GM12878 (cell line): ENCODE measurements around the gene INSIG2. TPM values are rescaled to one million over a fixed set of nuclear protein-coding genes. Genes with fewer than 3 reads are reported as not detected.

Experiments used
- ATAC-seq: fragments of 200-7000 bp; cut with Tn5 transposase; 3 replicates; pipeline ENCODE4 v1.9.1; 2020; ENCODE audit warnings: mild to moderate bottlenecking, moderate library complexity
- BruUV-seq: library from RNA; stranded (reverse); fragments of 400-500 nt; replicated peaks from 2 replicates; lab custom pipeline; 2021; lab: Mats Ljungman, UMichigan
- CTCF ChIA-PET: fragments of 300-600 bp; sonication (Branson Sonifier 250); formaldehyde crosslinking; extraction: SDS; loops from one replicate; lab custom pipeline; 2021; ENCODE audit warnings: inconsistent platforms; lab: Yijun Ruan, JAX
- POLR2A ChIA-PET: fragments of 350-600 bp; formaldehyde crosslinking; extraction: SDS; loops from one replicate; lab custom pipeline; 2021; ENCODE audit warnings: inconsistent platforms; lab: Charles Lee
- RAD21 ChIA-PET: fragments of 300-600 bp; sonication (Branson Sonifier 250); formaldehyde crosslinking; loops from one replicate; lab custom pipeline; 2023; ENCODE audit warnings: antibody characterized with exemption; ENCODE audit not compliant: unreplicated experiment; lab: Charles Lee
- SMC1A ChIA-PET: fragments of 300-600 bp; sonication (Branson Sonifier 250); formaldehyde crosslinking; loops from one replicate; lab custom pipeline; 2023; ENCODE audit not compliant: unreplicated experiment, uncharacterized antibody; lab: Charles Lee
- DNase-seq: peaks from one replicate; pipeline ENCODE4 v3.0.0-alpha.2; 2011; ENCODE audit warnings: low read depth, low spot score
- FAIRE-seq: peaks from 3 replicates; lab custom pipeline; 2011; peaks lifted over from hg19 to GRCh38; lab: Jason Lieb, UNC
- H2AFZ ChIP-seq: 2 replicates; pipeline ENCODE4 v1.6.0; 2011; ENCODE audit warnings: low read depth, low read length, control low read depth; ENCODE audit not compliant: control insufficient read depth
- H3K27ac ChIP-seq: 2 replicates; pipeline ENCODE4 v1.5.1; 2011; ENCODE audit warnings: control low read depth; ENCODE audit not compliant: control insufficient read depth, insufficient read depth
- H3K27me3 ChIP-seq, 2 experiments: replicated peaks in 1 of 2; 2 replicates each; pipeline versions ENCODE4 v1.6.0 to v1.6.1; 2011; ENCODE audit warnings: low read length in 1 of 2; ENCODE audit not compliant: control insufficient read depth in 2 of 2, insufficient read depth in 2 of 2
- H3K36me3 ChIP-seq, 2 experiments: 2 replicates each; pipeline ENCODE4 v1.5.1; 2011; ENCODE audit warnings: low read length in 1 of 2; ENCODE audit not compliant: control insufficient read depth in 2 of 2, insufficient read depth in 2 of 2
- H3K4me1 ChIP-seq: 2 replicates; pipeline ENCODE4 v1.6.1; 2011; ENCODE audit warnings: mild to moderate bottlenecking, low read length, moderate library complexity, mixed read lengths; ENCODE audit not compliant: control insufficient read depth, insufficient read depth
- H3K4me2 ChIP-seq: 2 replicates; pipeline ENCODE4 v1.6.0; 2011; ENCODE audit warnings: control low read depth; ENCODE audit not compliant: control insufficient read depth, insufficient read depth
- H3K4me3 ChIP-seq: fragments of 200-600 bp; sonication (generic); 2 replicates; pipeline ENCODE4 v1.5.1; 2016
- H3K79me2 ChIP-seq: 2 replicates; pipeline ENCODE4 v1.6.0; 2011; ENCODE audit warnings: low read length; ENCODE audit not compliant: control insufficient read depth, insufficient read depth
- H3K9ac ChIP-seq: 2 replicates; pipeline ENCODE4 v1.8.0; 2011; ENCODE audit warnings: low read length, control low read depth, mixed read lengths; ENCODE audit not compliant: control insufficient read depth, insufficient read depth
- H3K9me3 ChIP-seq: replicated peaks from 3 replicates; pipeline ENCODE4 v1.5.1; 2011; ENCODE audit warnings: mild to moderate bottlenecking, low read length; ENCODE audit not compliant: control insufficient read depth, insufficient read depth
- H4K20me1 ChIP-seq: 2 replicates; pipeline ENCODE4 v1.6.0; 2011; ENCODE audit not compliant: control insufficient read depth, insufficient read depth
- BACH1 ChIP-seq: fragments of 450-650 bp; IDR thresholded peaks from 2 replicates; pipeline ENCODE4 v1.6.1; 2017; ENCODE audit warnings: mild to moderate bottlenecking, borderline replicate concordance
- BHLHE40 ChIP-seq, 2 experiments: fragments of 450-650 bp in 1 of 2; IDR thresholded peaks; 2 replicates each; pipeline ENCODE4 v1.6.1; 2011 to 2017; ENCODE audit warnings: low read depth in 2 of 2, borderline replicate concordance in 1 of 2, improper control_type of control experiment in 1 of 2, low read length in 1 of 2, mild to moderate bottlenecking in 1 of 2
- CEBPZ ChIP-seq: fragments of 150-350 bp; IDR thresholded peaks from 2 replicates; pipeline ENCODE4 v1.6.1; 2016; ENCODE audit warnings: low read depth, low read length
- CREB1 ChIP-seq: IDR thresholded peaks from 2 replicates; pipeline ENCODE4 v1.6.1; 2012; ENCODE audit warnings: low read depth, mild to moderate bottlenecking, inconsistent platforms
- ETV6 ChIP-seq, 2 experiments: fragments of 450-650 bp in 1 of 2; IDR thresholded peaks in 1 of 2; conservative IDR thresholded peaks in 1 of 2; 2 replicates each; pipeline ENCODE4 v1.6.1; 2014; ENCODE audit warnings: antibody characterized with exemption in 1 of 2, borderline replicate concordance in 1 of 2, low read depth in 1 of 2, mild to moderate bottlenecking in 1 of 2, moderate library complexity in 1 of 2
- FOS ChIP-seq: IDR thresholded peaks from 3 replicates; pipeline ENCODE4 v1.6.1; 2011; ENCODE audit warnings: borderline replicate concordance; ENCODE audit not compliant: insufficient read length; ENCODE audit errors: extremely low read depth
- HDGF ChIP-seq: fragments of 450-650 bp; IDR thresholded peaks from 2 replicates; pipeline ENCODE4 v1.6.1; 2016; ENCODE audit warnings: antibody characterized with exemption
- IKZF2 ChIP-seq, 2 experiments: fragments of 450-650 bp; IDR thresholded peaks; 2 replicates each; pipeline ENCODE4 v1.6.1; 2017; ENCODE audit warnings: mild to moderate bottlenecking in 2 of 2, moderate library complexity in 2 of 2
- KDM1A ChIP-seq: fragments of 200-600 bp; sonication (generic); IDR thresholded peaks from 2 replicates; pipeline ENCODE4 v1.6.1; 2016; ENCODE audit warnings: borderline replicate concordance
- LARP7 ChIP-seq: fragments of 450-650 bp; IDR thresholded peaks from 2 replicates; pipeline ENCODE4 v1.6.1; 2017; ENCODE audit warnings: mild to moderate bottlenecking
- NFYB ChIP-seq: IDR thresholded peaks from 2 replicates; pipeline ENCODE4 v1.6.1; 2011; ENCODE audit warnings: low read depth, mild to moderate bottlenecking, low read length, improper control_type of control experiment, moderate library complexity; ENCODE audit not compliant: insufficient read depth
- PKNOX1 ChIP-seq: fragments of 450-650 bp; IDR thresholded peaks from 2 replicates; pipeline ENCODE4 v1.6.1; 2016; ENCODE audit warnings: mild to moderate bottlenecking
- POLR2AphosphoS5 ChIP-seq: IDR thresholded peaks from 2 replicates; pipeline ENCODE4 v1.6.1; 2011; ENCODE audit warnings: mild to moderate bottlenecking, low read length, inconsistent platforms
- RELA ChIP-seq: fragments of 450-650 bp; IDR thresholded peaks from 2 replicates; pipeline ENCODE4 v1.8.0; 2014; ENCODE audit warnings: borderline replicate concordance; ENCODE audit not compliant: partially characterized antibody
- RFX5 ChIP-seq: IDR thresholded peaks from 2 replicates; pipeline ENCODE4 v1.6.1; 2011; ENCODE audit warnings: low read depth, low read length, improper control_type of control experiment
- SP1 ChIP-seq: IDR thresholded peaks from one replicate; pipeline ENCODE4 v1.6.1; 2011; ENCODE audit warnings: low read depth, low read length
- SREBF1 ChIP-seq: IDR thresholded peaks from 2 replicates; pipeline ENCODE4 v1.6.1; 2012; ENCODE audit warnings: mild to moderate bottlenecking, low read length
- STAT1 ChIP-seq: fragments of 450-650 bp; conservative IDR thresholded peaks from 2 replicates; pipeline ENCODE4 v1.6.1; 2014; ENCODE audit warnings: antibody characterized with exemption, mild to moderate bottlenecking
- WRNIP1 ChIP-seq: IDR thresholded peaks from 2 replicates; pipeline ENCODE4 v1.6.1; 2011; ENCODE audit warnings: low read depth, low read length, improper control_type of control experiment, borderline replicate concordance
- ZNF24 ChIP-seq: fragments of 450-650 bp; IDR thresholded peaks from 2 replicates; pipeline ENCODE4 v1.6.1; 2017; ENCODE audit warnings: antibody characterized with exemption, mild to moderate bottlenecking
- WGBS: methylation state at CpG from one replicate; pipeline ENCODE4 v1.1.6; 2016; ENCODE audit warnings: low lambda C conversion rate; ENCODE audit not compliant: insufficient replicate concordance, insufficient coverage; ENCODE audit errors: missing lambda C conversion rate; 5-methylcytosine and 5-hydroxymethylcytosine counted together
- in situ Hi-C: fragments of 300-500 bp; cut with MboI; formaldehyde crosslinking; loops from 9 replicates; pipeline ENCODE4 v1.14.3; 2018; ENCODE audit warnings: mixed read lengths
- intact Hi-C: fragments of 100-400 bp; cut with micrococcal nuclease; formaldehyde crosslinking; loops from one replicate; pipeline ENCODE4 v1.14.2; 2022; ENCODE audit not compliant: unreplicated experiment
- polyA plus RNA-seq, 11 experiments: library from polyadenylated mRNA; depleted of rRNA in 4 of 11; unstranded in 6 of 11; stranded (reverse) in 5 of 11; fragments of >200 nt; fragmentation: Nextera tagmentation in 4 of 11; fragmentation: Illumina TruSeq in 1 of 11; extraction: Ambion mirVana in 4 of 11; extraction: Trizol in 1 of 11; gene quantifications; 1 replicate in 1 of 11; 2 replicates in 10 of 11; pipeline versions ENCODE4 v1.2.1 to v1.2.3, GENCODE V29; 2011 to 2016; ENCODE audit warnings: inconsistent platforms in 2 of 11, missing spikeins in 2 of 11, low read depth in 1 of 11
- total RNA-seq, 4 experiments: library from RNA; depleted of rRNA in 3 of 4; stranded (reverse); fragments of >200 nt in 3 of 4; fragmentation: Illumina TruSeq in 1 of 4; extraction: Trizol in 1 of 4; gene quantifications; 2 replicates each; pipeline versions ENCODE4 v1.2.1 to v1.2.3, GENCODE V29; 2013 to 2021

INSIG2 gene
- total and polyA plus RNA-seq, 10 of the 15 experiments (the other 5 are each of a cell fraction or from before 2014, with no cell fraction given): 4.9 to 92.7 (median 12.0) TPM

GRCh38 chr2:118055512-118056164 lies 32.6 kb upstream of the INSIG2 start:
- FAIRE-seq: peak; percentile 81
- Histone ChIP-seq H3K36me3 (no peaks in the 10 kb centered on the region), H3K9me3 (no peaks in the 10 kb centered on the region), H3K4me1 (peaks cover 34% of the 10 kb centered on the region), H3K4me3 (peak overlapping the region; percentile 56), H3K9ac (no peak overlapping the region), H4K20me1 (no peaks in the 10 kb centered on the region; the same call in 1 of the 2 replicates), H3K27ac (peak overlapping the region; percentile 73), H3K27me3 (no peaks in the 10 kb centered on the region), H2AFZ (no peak overlapping the region), H3K79me2 (no peaks in the 10 kb centered on the region), H3K4me2 (peak overlapping the region; percentile 92)
- peak; percentile 77 for DNase-seq
- SMC1A ChIA-PET: interaction anchor here (0.6 to 11.4 kb wide), 8 partner anchors 6 to 68 kb away, joined by 3 to 358 read pairs (median 4); partner anchors contain the start of gene INSIG2
- CTCF ChIA-PET: interaction anchor here (0.9 to 19.8 kb wide), 8 partner anchors 7 to 241 kb away, joined by 3 to 626 read pairs (median 7); partner anchors contain the start of genes DDX18 and INSIG2
- in situ Hi-C loops (no loop called here), intact Hi-C loops (loop anchor here (5.0 kb wide), 1 partner anchor 132 kb away; no protein-coding TSS in a partner anchor)
- ATAC-seq: peak; percentile 94
- RAD21 ChIA-PET: interaction anchor here (1.0 to 3.1 kb wide), 7 partner anchors 9 to 826 kb away, joined by 3 to 48 read pairs (median 6); no protein-coding TSS in a partner anchor
- WGBS: 2% methylated on average over 10 of the region's 10 CpGs
- POLR2A ChIA-PET: interaction anchor here (1.2 to 1.5 kb wide), 2 partner anchors 9 to 33 kb away, joined by 6 read pairs; partner anchors contain the start of gene INSIG2
- no TSS peak for BruUV-seq
- TF ChIP-seq POLR2AphosphoS5 (no peak), SREBF1 (0 out of 2 replicates have a peak, but pooled peaks have one; percentile 34), SP1 (peak; percentile 25), CREB1 (0 out of 2 replicates have a peak, but pooled peaks have one; percentile 22), RFX5 (no peak), BACH1 (peak; percentile 81; the same call in 1 of the 2 replicates), CEBPZ (0 out of 2 replicates have a peak, but pooled peaks have one; percentile 4), STAT1 (no peak), ETV6 (conservative IDR thresholded peaks at IDR 0.05 in 1 of 2, IDR thresholded peaks at IDR 0.05 in 1 of 2; ENCODE audit: borderline replicate concordance in 1 of 2, low read depth in 1 of 2) (no peak), IKZF2 (IDR thresholded peaks at IDR 0.05) (peak in 1 of 2 experiments; percentile 6; a peak in 2 of 4 replicates), FOS (no peak), KDM1A (no peak), NFYB (no peak), PKNOX1 (peak; percentile 93), BHLHE40 (IDR thresholded peaks at IDR 0.05; ENCODE audit: borderline replicate concordance in 1 of 2, low read depth in 2 of 2, low read length in 1 of 2) (peak; percentile 54 to 55; a peak in 2 of 4 replicates), LARP7 (no peak), ZNF24 (peak; percentile 37; the same call in 1 of the 2 replicates), RELA (no peak), HDGF (no peak), WRNIP1 (no peak)
